Astrocyte of the cerebellum (primary cell): Measurements from ENCODE around the gene ZMIZ1.

ENCODE experiments used
- DNase-seq: peaks from one replicate; pipeline ENCODE4 v3.0.0-alpha.2; 2011; ENCODE audit warnings: low read depth
- H3K4me3 ChIP-seq: 2 replicates; pipeline ENCODE4 v1.5.1; 2011; ENCODE audit warnings: mild to moderate bottlenecking, low read depth, low read length, moderate library complexity
- CTCF ChIP-seq: IDR thresholded peaks from 2 replicates; pipeline ENCODE4 v1.5.1; 2012; ENCODE audit warnings: low read length, low read depth, moderate library complexity, mild to moderate bottlenecking; ENCODE audit errors: missing control alignments
- in situ Hi-C: cut with HindIII; loops from 2 replicates; pipeline ENCODE4 v1.10.0; 2017; ENCODE audit warnings: low sequenced_read_pairs

ZMIZ1 gene

DNA sequence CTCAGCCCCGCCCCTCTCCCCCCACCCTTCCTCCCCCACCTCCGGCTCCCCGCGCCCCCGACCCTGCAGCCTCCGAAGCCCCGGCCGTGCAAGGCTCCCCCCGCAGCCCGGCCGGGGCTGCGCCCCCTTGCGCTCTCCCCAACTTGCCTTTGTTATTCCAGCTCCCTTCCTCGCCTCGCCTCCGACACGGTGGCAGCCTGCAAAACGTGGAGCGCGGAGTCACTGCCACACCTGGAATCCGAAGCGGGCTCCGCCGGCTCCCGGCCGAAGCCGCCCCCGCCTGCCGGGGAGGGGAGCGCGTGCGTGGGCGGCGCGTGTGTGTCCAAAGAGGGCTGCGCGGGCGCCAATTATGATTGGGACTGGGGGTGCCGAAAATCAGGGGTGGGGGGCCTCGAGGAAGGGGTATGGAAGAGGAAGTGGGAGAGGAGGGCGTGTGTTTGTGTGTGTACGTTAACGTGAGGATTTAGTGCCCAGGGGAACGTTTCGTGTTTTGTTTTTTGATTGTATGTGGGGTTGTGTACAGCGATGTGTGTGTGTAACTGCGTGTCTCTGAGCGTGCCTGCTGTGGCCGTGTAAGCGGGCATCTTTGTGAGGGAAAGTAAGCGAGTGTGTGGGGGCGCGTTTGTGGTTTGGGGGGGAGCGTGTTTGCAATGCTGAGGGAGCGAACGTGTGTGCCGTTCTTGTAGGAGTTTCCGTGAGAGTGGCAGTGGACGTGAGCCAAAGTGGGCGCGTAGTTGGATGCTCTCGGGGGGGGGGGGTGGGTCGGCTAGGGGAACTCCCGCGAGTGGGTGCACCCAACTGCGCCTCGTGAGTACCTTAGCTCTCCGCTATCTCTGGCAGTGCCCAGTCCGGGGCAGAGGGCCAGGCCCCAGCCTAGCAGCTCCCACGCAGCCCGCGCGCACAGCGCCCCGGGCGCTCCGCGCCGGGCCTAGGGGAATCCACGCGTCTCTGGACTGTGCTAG, 1.2 kb upstream of the ZMIZ1 start:
- H3K4me3 ChIP-seq: peak overlapping the region; percentile 98
- in situ Hi-C loops: no loop called here
- peak; percentile 84 for DNase-seq
- TF ChIP-seq CTCF: peak; percentile 43

DNA sequence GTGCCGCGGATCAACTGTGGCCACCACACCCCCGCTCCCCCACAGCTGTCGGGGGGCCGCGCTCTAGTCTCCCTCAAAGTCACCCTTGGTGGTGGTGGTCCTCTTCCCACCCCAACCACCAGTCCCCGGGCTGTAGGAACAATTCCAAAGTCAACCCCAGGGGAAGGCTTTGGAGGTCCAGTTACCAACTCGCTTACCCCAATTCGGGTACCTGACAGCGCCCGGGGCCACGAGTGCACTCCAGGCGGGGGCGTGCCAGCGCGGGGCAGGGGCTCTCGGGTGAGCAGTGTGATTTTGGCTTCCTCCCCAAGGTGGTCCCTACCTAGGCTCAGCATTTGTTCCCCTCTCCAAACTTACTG, 584 bp upstream of the ZMIZ1 start:
- in situ Hi-C loops: no loop called here
- H3K4me3 ChIP-seq: peak overlapping the region; percentile 98
- DNase-seq: no peak
- TF ChIP-seq CTCF: no peak

GRCh38 chr10:79069325-79070080, 737 bp downstream of the ZMIZ1 start:
- peak; percentile 1 for TF ChIP-seq CTCF
- DNase-seq: no peak
- in situ Hi-C loops: loop anchor here (5.0 to 10.0 kb wide), 3 partner anchors 43 to 1022 kb away; no protein-coding TSS in a partner anchor
- H3K4me3 ChIP-seq: peak overlapping the region; percentile 98

DNA sequence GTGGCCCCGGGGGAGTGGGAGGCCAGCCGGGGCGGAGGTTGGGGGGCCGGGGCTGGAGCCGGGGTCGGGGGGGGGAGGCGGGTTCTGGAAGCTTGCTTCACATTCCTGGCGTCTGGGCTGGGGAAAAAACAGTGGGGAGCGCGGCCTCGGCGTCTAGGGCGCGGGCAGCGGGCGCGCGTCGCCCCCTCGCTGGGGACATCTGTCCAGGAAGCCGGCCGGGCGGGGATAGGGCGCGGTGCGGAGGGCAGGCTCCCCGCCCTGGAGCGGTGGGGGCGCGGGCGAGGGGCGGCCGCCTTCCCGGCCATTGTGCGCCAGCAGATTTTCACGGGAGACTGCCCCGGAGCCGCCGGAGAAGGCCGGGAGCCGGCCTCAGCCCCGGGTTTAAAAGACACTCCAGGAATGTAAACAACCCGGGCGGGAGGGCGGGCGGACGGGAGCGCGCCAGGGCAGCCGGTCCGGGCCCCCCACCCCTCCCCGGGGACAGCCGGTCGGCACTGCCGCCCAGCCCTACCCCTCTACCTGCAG, 1.4 kb downstream of the ZMIZ1 start:
- in situ Hi-C loops: loop anchor here (5.0 to 10.0 kb wide), 3 partner anchors 42 to 1023 kb away; no protein-coding TSS in a partner anchor
- no peak for DNase-seq
- no peak for TF ChIP-seq CTCF
- peak overlapping the region; percentile 98 for H3K4me3 ChIP-seq

- TF ChIP-seq CTCF: no peak
- in situ Hi-C loops: loop anchor here (5.0 to 10.0 kb wide), 3 partner anchors 42 to 1024 kb away; no protein-coding TSS in a partner anchor
- DNase-seq: no peak
- H3K4me3 ChIP-seq: peak overlapping the region; percentile 98
Measured at GRCh38 chr10:79070606-79071395, 2.0 kb downstream of the ZMIZ1 start.
